Suppressor macrophage treated with lipopolysaccharide for 1 hour (primary cell): Measurements from ENCODE around the gene DBF4B.

Source experiments
- DNase-seq, 3 donors: peaks; one replicate each; pipeline ENCODE4 v3.0.0-alpha.2; 2020 to 2022

The DBF4B gene

GRCh38 chr17:44760474-44761308 is 52.2 kb downstream of the DBF4B start:
- DNase-seq: no peak

GRCh38 chr17:44761932-44762810 is 53.7 kb downstream of the DBF4B start:
- no peak for DNase-seq

- no peak for DNase-seq
Measured at GRCh38 chr17:44763170-44763569, 54.7 kb downstream of the DBF4B start.

GRCh38 chr17:44765965-44766364 is 57.5 kb downstream of the DBF4B start:
- no peak for DNase-seq

GRCh38 chr17:44766409-44767038 is 58.1 kb downstream of the DBF4B start:
- peak in 1 of 3 donors; percentile 28 for DNase-seq

- DNase-seq: no peak
Measured at GRCh38 chr17:44767493-44767892, 59.0 kb downstream of the DBF4B start.

- DNase-seq: no peak
Measured at GRCh38 chr17:44768505-44769142, 60.2 kb downstream of the DBF4B start.

- no peak for DNase-seq
Measured at GRCh38 chr17:44769230-44769629, 60.8 kb downstream of the DBF4B start.

- DNase-seq: no peak
Measured at GRCh38 chr17:44769647-44770084, 61.2 kb downstream of the DBF4B start.

- DNase-seq: peak; percentile 44 to 54 (median 52)
Measured at GRCh38 chr17:44770166-44770925, 61.9 kb downstream of the DBF4B start.

GRCh38 chr17:44772308-44773045 is 64.0 kb downstream of the DBF4B start:
- DNase-seq: no peak

- no peak for DNase-seq
Measured at GRCh38 chr17:44773140-44773539, 64.7 kb downstream of the DBF4B start.

GRCh38 chr17:44774271-44775135 is 66.0 kb downstream of the DBF4B start:
- peak; percentile 88 to 94 (median 92) for DNase-seq

GRCh38 chr17:44775136-44775837 is 66.8 kb downstream of the DBF4B start:
- peak; percentile 97 to 98 (median 98) for DNase-seq

GRCh38 chr17:44775838-44776621 is 67.6 kb downstream of the DBF4B start:
- DNase-seq: no peak

GRCh38 chr17:44776628-44777393 is 68.3 kb downstream of the DBF4B start:
- no peak for DNase-seq

- no peak for DNase-seq
Measured at GRCh38 chr17:44777394-44778348, 69.2 kb downstream of the DBF4B start.
